Measurements from ENCODE around the gene GALC. TPM values are rescaled to one million over a fixed set of nuclear protein-coding genes. Genes with fewer than 3 reads are reported as not detected.

The GALC gene
- total and polyA plus RNA-seq, 3 experiments from 2014 or later: 12.4 to 27.7 (median 13.0) TPM

GRCh38 chr14:87996291-87996592 lies 3.3 kb upstream of the GALC start:
- CTCF ChIA-PET: interaction anchor here (1.5 to 2.3 kb wide), 3 partner anchors 9 to 172 kb away, joined by 6 to 14 read pairs (median 6); partner anchors contain the start of gene GPR65
- Mint-ChIP-seq H3K9me3 (no peaks in the 10 kb centered on the region), H3K4me3 (peak overlapping the region in 1 of 7 donors; percentile 91), H3K4me1 (peaks cover 44 to 59% (median 56%) of the 10 kb centered on the region in 3 donors), H3K36me3 (peaks cover 0 to 3% (median 2%) of the 10 kb centered on the region in 3 donors), H3K27ac (peak overlapping the region in 7 of 8 donors; percentile 96 to 100 (median 99)), H3K27me3 (no peaks in the 10 kb centered on the region)
- Histone ChIP-seq H3K4me3 (ENCODE audit: low read length) (no peak overlapping the region), H3K27me3 (ENCODE audit: insufficient read depth, low read length, poor library complexity, severe bottlenecking) (no peaks in the 10 kb centered on the region), H3K9me3 (ENCODE audit: low read length) (no peaks in the 10 kb centered on the region), H3K4me1 (ENCODE audit: insufficient read depth, low read length) (peaks cover 42% of the 10 kb centered on the region), H3K27ac (ENCODE audit: low read depth, low read length) (peak overlapping the region; percentile 60), H3K36me3 (ENCODE audit: insufficient read depth, low read length) (no peaks in the 10 kb centered on the region)
- DNase-seq: no peak
- POLR2A ChIA-PET: no interaction called here

DNA sequence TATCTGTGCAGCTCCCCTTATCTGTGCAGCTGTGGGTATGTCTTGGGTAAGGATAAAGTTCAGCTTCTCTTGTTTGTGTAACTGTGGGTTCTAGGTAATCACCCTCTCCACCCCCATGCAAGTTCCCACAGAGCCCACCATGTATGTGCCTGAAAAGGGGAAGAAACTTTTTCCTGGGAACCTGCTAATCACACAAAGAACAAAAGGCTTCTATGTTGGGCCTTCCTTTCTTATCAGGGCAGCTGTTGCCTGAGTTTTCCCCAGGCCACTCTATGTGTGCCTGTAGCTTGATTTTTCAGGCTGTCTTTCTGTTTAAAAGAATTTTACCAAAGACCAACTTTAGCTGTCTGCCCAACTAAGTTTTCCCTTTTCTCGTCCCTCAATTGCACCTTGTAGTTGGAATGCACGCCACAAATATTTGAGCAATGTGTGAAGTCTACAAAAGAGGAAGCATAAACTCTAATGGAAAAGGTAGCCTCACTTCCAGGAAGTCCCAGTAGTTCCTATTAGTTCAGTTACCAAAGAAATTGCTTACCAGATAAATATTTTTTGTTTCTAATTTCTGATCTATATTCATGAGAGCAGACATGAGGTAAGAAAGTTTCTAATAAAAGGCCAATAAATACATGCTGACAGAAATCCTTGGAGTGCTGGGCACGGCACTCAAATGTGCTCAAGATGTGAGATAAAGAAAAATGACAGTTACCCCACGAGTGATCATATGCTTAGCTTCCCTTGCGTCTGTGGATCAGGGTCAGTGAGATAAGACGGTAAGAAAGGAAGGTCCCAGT lies 2.7 kb upstream of the GALC start:
- DNase-seq: no peak
- POLR2A ChIA-PET: interaction anchor here (1.2 to 4.9 kb wide), 2 partner anchors 10 to 173 kb away, joined by 3 to 69 read pairs; partner anchors contain the start of gene GPR65
- peak overlapping the region; percentile 96 to 100 (median 99) for H3K27ac Mint-ChIP-seq
- no peaks in the 10 kb centered on the region for H3K36me3 ChIP-seq (ENCODE audit: insufficient read depth, low read length)
- peaks cover 42% of the 10 kb centered on the region for H3K4me1 ChIP-seq (ENCODE audit: insufficient read depth, low read length)
- no peaks in the 10 kb centered on the region for H3K27me3 ChIP-seq (ENCODE audit: insufficient read depth, low read length, poor library complexity, severe bottlenecking)
- peak overlapping the region; percentile 60 for H3K27ac ChIP-seq (ENCODE audit: low read depth, low read length)
- H3K9me3 ChIP-seq (ENCODE audit: low read length): no peaks in the 10 kb centered on the region
- H3K4me1 Mint-ChIP-seq: peaks cover 47 to 65% (median 62%) of the 10 kb centered on the region in 3 donors
- H3K27me3 Mint-ChIP-seq: no peaks in the 10 kb centered on the region
- H3K36me3 Mint-ChIP-seq: peaks cover 0 to 4% (median 3%) of the 10 kb centered on the region in 3 donors
- H3K4me3 Mint-ChIP-seq: peak overlapping the region; percentile 29 to 98 (median 91)
- H3K4me3 ChIP-seq (ENCODE audit: low read length): no peak overlapping the region
- CTCF ChIA-PET: interaction anchor here (0.8 to 2.3 kb wide), 5 partner anchors 10 to 173 kb away, joined by 3 to 14 read pairs (median 6); partner anchors contain the start of gene GPR65
- no peaks in the 10 kb centered on the region for H3K9me3 Mint-ChIP-seq

DNA sequence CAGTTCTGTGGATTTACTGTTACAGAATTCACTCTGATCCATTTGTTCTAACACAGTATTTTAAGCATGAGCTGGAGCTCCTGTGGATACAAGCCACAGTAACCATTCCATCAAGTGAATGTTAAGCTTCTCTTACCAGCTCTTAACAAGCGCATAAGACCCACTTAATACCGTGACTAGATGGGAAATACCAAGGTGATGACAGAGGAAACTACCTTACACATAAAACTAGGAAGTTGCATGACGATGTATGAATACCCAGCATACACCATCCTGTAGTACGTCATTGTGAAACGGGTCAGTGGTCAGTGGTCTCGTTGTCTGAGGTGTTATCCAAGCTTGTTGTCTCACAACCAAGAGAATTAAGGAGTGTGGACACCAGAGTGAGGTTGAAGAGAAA lies 2.0 kb upstream of the GALC start:
- no peaks in the 10 kb centered on the region for H3K9me3 Mint-ChIP-seq
- peaks cover 53 to 72% (median 69%) of the 10 kb centered on the region in 3 donors for H3K4me1 Mint-ChIP-seq
- no peaks in the 10 kb centered on the region for H3K27me3 Mint-ChIP-seq
- Histone ChIP-seq H3K9me3 (ENCODE audit: low read length) (no peaks in the 10 kb centered on the region), H3K4me1 (ENCODE audit: insufficient read depth, low read length) (peaks cover 42% of the 10 kb centered on the region), H3K4me3 (ENCODE audit: low read length) (no peak overlapping the region), H3K27ac (ENCODE audit: low read depth, low read length) (peak overlapping the region; percentile 60), H3K36me3 (ENCODE audit: insufficient read depth, low read length) (no peaks in the 10 kb centered on the region), H3K27me3 (ENCODE audit: insufficient read depth, low read length, poor library complexity, severe bottlenecking) (no peaks in the 10 kb centered on the region)
- ChIA-PET POLR2A (interaction anchor here (1.2 to 4.9 kb wide), 2 partner anchors 11 to 173 kb away, joined by 3 to 69 read pairs; partner anchors contain the start of gene GPR65), CTCF (interaction anchor here (0.8 to 2.3 kb wide), 5 partner anchors 10 to 174 kb away, joined by 3 to 14 read pairs (median 6); partner anchors contain the start of gene GPR65)
- peaks cover 0 to 4% (median 3%) of the 10 kb centered on the region in 3 donors for H3K36me3 Mint-ChIP-seq
- DNase-seq: peak in 3 of 5 donors; percentile 39 to 65 (median 65)
- H3K4me3 Mint-ChIP-seq: peak overlapping the region; percentile 79 to 98 (median 92)
- peak overlapping the region; percentile 96 to 100 (median 99) for H3K27ac Mint-ChIP-seq

DNA sequence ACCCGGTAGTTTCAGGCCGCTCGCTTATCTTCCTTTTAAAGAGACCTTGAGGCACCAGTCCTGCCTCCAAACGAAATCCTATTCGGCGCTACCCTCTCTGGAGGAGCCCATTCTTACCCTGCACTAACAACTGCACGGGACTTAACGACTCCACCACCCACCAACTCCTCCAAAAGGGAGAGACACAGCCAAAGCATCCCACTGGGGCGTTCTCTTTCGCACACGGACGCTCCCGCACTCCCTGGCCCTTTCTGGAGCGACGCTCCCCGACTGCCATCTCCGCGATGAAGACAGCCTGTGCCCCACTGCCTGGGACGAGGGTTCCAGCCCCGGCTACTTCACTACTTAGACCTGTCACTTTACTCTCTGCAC lies 650 bp downstream of the GALC start:
- Mint-ChIP-seq H3K4me3 (peak overlapping the region; percentile 79 to 98 (median 95)), H3K4me1 (peaks cover 76 to 95% (median 89%) of the 10 kb centered on the region in 3 donors), H3K27me3 (no peaks in the 10 kb centered on the region), H3K9me3 (no peaks in the 10 kb centered on the region), H3K36me3 (peaks cover 0 to 7% (median 4%) of the 10 kb centered on the region in 3 donors), H3K27ac (peak overlapping the region; percentile 99 to 100 (median 99))
- peak overlapping the region; percentile 89 for H3K4me3 ChIP-seq (ENCODE audit: low read length)
- no peak for DNase-seq
- peak overlapping the region; percentile 87 for H3K27ac ChIP-seq (ENCODE audit: low read depth, low read length)
- ChIA-PET CTCF (interaction anchor here (1.1 to 2.9 kb wide), 7 partner anchors 10 to 177 kb away, joined by 3 to 25 read pairs (median 13); partner anchors contain the start of gene GPR65), POLR2A (interaction anchor here (0.7 to 4.9 kb wide), 10 partner anchors 8 to 138 kb away, joined by 3 to 69 read pairs (median 4); partner anchors contain the start of gene GPR65)
- peaks cover 42% of the 10 kb centered on the region for H3K4me1 ChIP-seq (ENCODE audit: insufficient read depth, low read length)
- H3K36me3 ChIP-seq (ENCODE audit: insufficient read depth, low read length): no peaks in the 10 kb centered on the region
- no peaks in the 10 kb centered on the region for H3K27me3 ChIP-seq (ENCODE audit: insufficient read depth, low read length, poor library complexity, severe bottlenecking)
- no peaks in the 10 kb centered on the region for H3K9me3 ChIP-seq (ENCODE audit: low read length)

DNA sequence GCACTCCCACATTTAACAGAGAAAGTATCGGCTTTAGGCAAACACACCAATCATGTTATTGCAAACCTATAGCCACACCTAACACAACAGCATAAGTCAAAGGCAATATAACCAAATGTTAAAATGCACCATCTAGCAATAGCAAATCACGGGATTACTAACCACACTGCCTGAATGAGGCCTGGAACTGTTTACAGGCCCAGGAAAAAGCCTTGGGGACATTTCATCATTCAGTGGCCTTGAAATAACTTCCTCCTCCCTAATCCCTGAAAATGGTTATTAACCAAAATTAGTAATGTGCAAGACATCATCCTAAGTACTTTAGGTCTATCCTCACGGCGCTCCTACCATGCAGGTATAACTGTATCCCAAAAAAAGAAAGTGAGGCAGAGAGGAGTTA lies 2.3 kb downstream of the GALC start:
- Histone ChIP-seq H3K4me1 (ENCODE audit: insufficient read depth, low read length) (peaks cover 35% of the 10 kb centered on the region), H3K27ac (ENCODE audit: low read depth, low read length) (no peak overlapping the region), H3K4me3 (ENCODE audit: low read length) (no peak overlapping the region), H3K9me3 (ENCODE audit: low read length) (no peaks in the 10 kb centered on the region), H3K36me3 (ENCODE audit: insufficient read depth, low read length) (peaks cover 7% of the 10 kb centered on the region), H3K27me3 (ENCODE audit: insufficient read depth, low read length, poor library complexity, severe bottlenecking) (no peaks in the 10 kb centered on the region)
- no peaks in the 10 kb centered on the region for H3K9me3 Mint-ChIP-seq
- DNase-seq: no peak
- H3K4me1 Mint-ChIP-seq: peaks cover 83 to 89% (median 87%) of the 10 kb centered on the region in 3 donors
- peaks cover 0 to 22% (median 12%) of the 10 kb centered on the region in 3 donors for H3K36me3 Mint-ChIP-seq
- CTCF ChIA-PET: no interaction called here
- no peaks in the 10 kb centered on the region for H3K27me3 Mint-ChIP-seq
- POLR2A ChIA-PET: no interaction called here
- H3K4me3 Mint-ChIP-seq: peak overlapping the region in 6 of 7 donors; percentile 84 to 98 (median 94)
- peak overlapping the region; percentile 4 to 100 (median 88) for H3K27ac Mint-ChIP-seq

- peak overlapping the region in 3 of 7 donors; percentile 0 to 13 (median 5) for H3K4me3 Mint-ChIP-seq
These were observed 3.1 kb downstream of the GALC start for GRCh38 chr14:87989956-87990299.

GRCh38 chr14:87989221-87989955 lies 3.6 kb downstream of the GALC start:
- Mint-ChIP-seq H3K27ac (peak overlapping the region in 7 of 8 donors; percentile 5 to 100 (median 73)), H3K4me3 (peak overlapping the region in 5 of 7 donors; percentile 2 to 16 (median 6))
- CTCF ChIA-PET: no interaction called here

More at GRCh38 chr14:87989956-87990299, 3.1 kb downstream of the GALC start:
- Histone ChIP-seq H3K27me3 (ENCODE audit: insufficient read depth, low read length, poor library complexity, severe bottlenecking) (no peaks in the 10 kb centered on the region), H3K4me3 (ENCODE audit: low read length) (no peak overlapping the region), H3K9me3 (ENCODE audit: low read length) (no peaks in the 10 kb centered on the region), H3K27ac (ENCODE audit: low read depth, low read length) (no peak overlapping the region), H3K36me3 (ENCODE audit: insufficient read depth, low read length) (peaks cover 7% of the 10 kb centered on the region), H3K4me1 (ENCODE audit: insufficient read depth, low read length) (peaks cover 28% of the 10 kb centered on the region)
- H3K4me1 Mint-ChIP-seq: peaks cover 75 to 81% (median 80%) of the 10 kb centered on the region in 3 donors
- POLR2A ChIA-PET: no interaction called here
- H3K27ac Mint-ChIP-seq: peak overlapping the region in 6 of 8 donors; percentile 33 to 100 (median 60)
- H3K27me3 Mint-ChIP-seq: no peaks in the 10 kb centered on the region
- DNase-seq: no peak
- CTCF ChIA-PET: no interaction called here
- no peaks in the 10 kb centered on the region for H3K9me3 Mint-ChIP-seq
- peaks cover 0 to 26% (median 12%) of the 10 kb centered on the region in 3 donors for H3K36me3 Mint-ChIP-seq

More at GRCh38 chr14:87989221-87989955, 3.6 kb downstream of the GALC start:
- DNase-seq: no peak
- peaks cover 22% of the 10 kb centered on the region for H3K4me1 ChIP-seq (ENCODE audit: insufficient read depth, low read length)
- POLR2A ChIA-PET: no interaction called here
- Mint-ChIP-seq H3K27me3 (no peaks in the 10 kb centered on the region), H3K9me3 (no peaks in the 10 kb centered on the region), H3K4me1 (peaks cover 72 to 76% (median 74%) of the 10 kb centered on the region in 3 donors), H3K36me3 (peaks cover 0 to 30% (median 15%) of the 10 kb centered on the region in 3 donors)
- H3K36me3 ChIP-seq (ENCODE audit: insufficient read depth, low read length): peaks cover 7% of the 10 kb centered on the region
- no peak overlapping the region for H3K4me3 ChIP-seq (ENCODE audit: low read length)
- no peaks in the 10 kb centered on the region for H3K27me3 ChIP-seq (ENCODE audit: insufficient read depth, low read length, poor library complexity, severe bottlenecking)
- no peaks in the 10 kb centered on the region for H3K9me3 ChIP-seq (ENCODE audit: low read length)
- no peak overlapping the region for H3K27ac ChIP-seq (ENCODE audit: low read depth, low read length)
